HG03108 (cell line): Measurements from ENCODE around the gene ADAMTS2.

Experiments
- ATAC-seq: cut with Tn5 transposase; IDR thresholded peaks from one replicate; pipeline ENCODE4 v1.9.1; 2021; ENCODE audit warnings: moderate library complexity; ENCODE audit not compliant: unreplicated experiment

The ADAMTS2 gene

DNA sequence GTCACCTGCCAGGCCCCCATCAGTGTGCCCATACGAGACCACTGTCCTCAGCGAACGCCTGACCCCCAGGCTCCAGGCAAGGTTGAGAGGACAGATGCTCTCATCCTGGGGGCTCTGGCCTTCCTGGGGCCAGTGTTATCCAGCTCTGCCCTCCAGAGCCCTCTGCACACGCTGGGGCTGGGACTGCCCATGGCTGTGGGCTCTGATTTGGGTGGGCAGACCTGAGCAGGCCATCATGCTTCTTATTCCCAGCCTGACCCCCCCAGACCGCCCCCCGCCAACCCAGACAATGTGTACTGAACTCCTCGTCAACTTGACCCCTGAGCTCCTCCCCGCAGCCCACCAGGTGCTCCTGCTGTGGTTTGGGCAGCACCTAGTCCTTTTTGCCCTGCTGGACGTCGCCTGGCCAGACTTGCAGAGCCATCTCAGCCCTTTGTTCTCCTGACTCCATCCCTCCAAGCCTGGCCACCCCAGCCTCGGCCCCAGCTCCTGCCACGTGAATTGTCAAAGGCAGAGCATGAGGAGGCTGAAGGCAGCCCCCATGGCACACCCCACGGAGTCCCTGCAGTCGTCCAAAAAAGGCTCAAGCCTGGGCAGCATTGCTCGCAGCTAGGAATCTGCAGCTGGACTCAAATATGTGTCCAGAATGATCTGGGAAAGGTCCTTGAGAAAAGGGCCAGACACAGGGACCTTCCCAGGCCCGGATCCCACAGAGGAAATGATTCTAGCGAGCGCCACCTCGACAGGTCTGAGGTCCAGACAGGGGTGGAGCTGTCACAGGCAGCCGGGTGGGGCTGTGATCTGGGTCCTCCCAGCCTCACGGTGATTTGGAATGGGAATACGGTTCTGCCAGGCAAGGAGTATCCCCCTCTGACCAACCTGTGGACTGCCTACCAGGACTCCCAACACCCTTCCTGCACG lies 87.0 kb downstream of the ADAMTS2 start:
- ATAC-seq = no peak

DNA sequence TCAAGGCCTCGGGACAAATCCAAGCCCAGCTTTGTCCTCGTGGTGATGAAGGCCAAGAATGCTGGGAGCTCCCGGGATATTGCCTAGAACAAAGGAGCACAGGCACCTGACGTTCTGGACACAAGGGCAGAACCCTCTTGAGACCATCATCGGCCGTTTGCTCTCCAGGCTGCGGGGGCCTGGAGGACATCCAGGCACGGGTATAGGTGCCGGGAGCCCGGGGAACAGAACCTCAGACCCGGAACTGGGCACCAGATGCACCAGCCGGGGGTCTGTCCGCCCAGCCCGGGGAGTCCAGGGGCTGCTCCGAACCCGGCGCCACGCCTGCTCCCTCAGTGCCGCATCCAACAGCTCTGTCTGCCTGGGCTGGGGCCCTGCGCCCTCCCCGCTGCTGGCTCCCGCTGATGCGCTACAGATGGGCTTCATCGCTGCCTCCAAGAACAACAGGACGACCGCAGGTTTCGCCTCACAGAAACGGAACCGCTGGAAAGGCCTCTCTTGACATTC lies 88.0 kb downstream of the ADAMTS2 start:
- ATAC-seq = no peak

DNA sequence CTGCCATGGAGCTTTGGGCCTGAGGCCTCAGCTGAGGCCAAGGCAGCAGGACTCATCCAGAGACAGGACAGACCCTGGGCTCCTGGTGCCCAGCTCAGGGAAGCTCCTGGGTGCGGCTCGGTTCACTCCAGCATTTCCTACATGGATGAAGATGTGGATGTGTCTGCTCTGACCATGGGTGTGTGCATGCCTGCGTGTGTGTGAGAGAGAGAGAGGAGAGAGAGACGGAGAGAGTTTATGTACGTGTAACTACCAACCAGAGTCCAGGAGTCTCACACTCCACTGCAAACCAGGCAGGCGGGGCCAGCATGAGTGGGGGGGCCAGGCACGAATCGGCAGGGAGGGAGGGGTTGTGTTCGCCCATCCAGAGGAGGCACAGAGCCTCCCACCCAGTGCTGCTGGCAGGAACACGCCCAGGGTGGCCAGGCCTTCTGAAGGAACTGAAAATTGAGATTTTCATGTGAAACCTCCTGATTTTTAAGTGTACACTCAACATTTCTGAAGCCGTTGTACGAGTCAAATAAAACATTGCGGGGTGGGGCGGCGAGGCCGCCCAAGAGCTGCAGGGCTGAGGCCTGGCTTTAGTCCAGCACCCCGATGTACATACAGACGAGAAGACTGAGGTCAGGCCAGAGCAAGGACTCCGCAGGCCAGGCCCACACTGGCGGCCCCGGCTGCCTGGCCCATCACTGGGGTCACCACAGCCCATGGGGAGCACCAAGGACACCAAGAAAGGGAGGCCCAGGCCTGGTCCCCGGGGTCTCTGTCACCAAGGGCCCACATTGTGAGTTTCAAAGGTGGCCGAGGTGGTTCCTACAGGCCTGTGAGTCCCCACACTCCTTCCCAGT lies 88.7 kb downstream of the ADAMTS2 start:
- no peak for ATAC-seq

DNA sequence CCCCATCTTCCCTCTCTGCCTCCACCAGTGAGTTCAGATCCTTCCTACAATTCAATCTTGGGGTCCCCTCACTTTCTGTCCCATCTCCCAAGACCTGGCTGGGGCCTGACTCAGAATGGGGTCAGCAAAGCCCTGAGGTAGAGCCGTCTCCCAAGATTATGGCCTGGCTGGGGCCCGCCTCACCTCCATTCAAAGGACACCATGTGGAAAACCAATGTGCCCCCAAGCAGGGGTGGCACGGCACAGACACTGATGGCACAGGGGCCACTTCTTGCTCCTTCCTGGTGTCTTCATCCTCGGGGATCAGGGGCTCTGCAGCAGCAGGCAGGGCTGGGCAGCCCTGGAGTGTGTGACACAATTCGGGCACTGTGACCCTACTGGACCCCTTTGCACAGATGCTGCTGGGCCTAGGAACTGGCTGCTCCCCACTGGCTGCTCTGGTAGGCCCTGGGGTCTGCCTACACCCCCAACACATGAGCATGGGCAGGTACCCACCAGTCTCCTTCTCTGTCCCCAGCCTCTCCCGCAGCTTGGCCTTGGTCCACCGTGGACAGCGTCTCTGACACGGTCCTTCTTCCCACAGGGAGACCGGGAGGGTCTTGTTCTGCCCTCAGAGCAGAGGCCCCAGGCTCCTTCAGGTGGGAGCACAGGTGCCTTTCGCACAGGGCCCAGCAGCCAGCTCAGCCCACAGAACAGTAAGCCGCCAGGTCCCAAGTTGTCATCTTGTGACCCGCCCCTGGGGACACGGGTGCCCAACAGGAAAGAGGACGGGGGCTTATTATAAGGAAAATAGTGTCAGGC lies 89.5 kb downstream of the ADAMTS2 start:
- no peak for ATAC-seq

DNA sequence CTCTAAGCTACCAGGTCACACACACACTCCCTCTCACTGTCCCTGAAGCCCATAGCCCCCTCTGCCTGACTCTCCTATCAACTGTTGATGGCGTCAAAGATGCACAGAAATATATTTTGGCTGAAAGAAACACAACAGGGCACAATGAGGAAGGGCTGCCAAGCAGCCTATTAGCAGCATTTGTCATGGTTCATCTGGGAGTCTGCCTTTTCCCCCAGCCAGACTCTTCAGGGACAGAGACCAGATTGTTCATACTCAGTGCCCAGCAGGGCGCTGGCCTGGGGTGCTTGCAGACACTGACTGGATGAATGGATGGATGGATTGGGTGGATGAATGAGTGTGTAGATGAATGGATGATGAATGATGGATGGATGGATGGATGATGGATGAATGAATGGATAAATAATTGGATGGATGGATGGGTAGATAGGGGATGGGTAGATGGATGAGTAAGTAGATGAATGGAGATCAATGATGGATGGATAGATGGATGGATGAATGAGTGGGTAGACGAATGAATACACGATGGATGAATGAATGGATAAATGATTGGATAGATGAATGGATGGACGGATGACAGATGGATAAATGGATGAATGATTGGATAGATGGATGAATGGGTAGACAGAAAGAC lies 90.5 kb downstream of the ADAMTS2 start:
- ATAC-seq = no peak

DNA sequence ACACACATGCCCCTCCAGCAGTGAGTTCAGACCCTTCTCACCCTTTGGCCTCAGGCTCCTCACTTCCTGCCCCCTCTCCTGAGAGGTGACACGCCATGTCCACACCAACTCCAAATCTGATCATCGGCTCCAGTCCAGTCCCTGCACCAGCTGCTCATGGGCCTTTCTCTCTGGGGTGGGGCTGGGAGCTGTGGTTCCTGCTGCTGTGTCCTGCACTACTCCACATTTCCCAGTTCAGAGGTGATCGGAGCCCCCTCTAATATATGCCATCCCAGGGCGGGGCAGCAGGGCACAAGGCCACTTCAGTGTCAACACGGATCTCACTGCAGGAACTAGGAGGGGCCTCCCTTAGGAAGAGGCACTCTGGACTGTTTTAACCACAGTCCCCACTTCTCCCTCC lies 91.5 kb downstream of the ADAMTS2 start:
- no peak for ATAC-seq

DNA sequence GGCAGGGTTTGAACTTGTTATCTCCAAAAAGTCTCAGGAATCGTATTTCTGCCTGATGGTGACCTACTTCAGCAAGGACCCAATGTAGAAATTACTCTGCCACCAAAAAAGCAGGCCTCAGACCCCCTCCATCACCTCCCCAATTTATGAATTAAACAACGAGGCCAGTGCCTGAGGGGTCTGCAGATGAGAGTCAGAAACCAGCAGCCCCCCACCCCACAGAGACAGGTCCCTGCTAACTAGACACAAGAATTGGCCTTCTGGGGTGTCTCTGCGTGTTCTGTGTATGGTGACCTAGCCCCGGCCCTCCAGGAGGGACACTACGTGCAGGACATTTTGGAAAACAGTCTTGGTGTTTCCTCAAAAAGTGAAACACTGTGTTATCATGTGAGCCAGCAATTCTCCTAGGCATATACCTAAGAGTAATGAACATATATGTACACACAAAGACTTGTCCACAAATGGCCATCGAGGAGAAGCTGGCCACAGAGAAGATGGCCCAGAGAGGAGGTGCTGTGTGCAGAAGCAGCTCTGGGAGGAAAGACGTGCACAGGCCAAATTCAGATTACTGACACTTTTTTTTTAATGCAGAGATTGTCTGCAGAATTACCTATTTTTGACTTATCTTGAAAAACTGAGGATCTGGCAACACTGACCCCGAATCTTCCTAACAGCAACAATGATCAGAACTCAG lies 93.8 kb downstream of the ADAMTS2 start:
- no peak for ATAC-seq

DNA sequence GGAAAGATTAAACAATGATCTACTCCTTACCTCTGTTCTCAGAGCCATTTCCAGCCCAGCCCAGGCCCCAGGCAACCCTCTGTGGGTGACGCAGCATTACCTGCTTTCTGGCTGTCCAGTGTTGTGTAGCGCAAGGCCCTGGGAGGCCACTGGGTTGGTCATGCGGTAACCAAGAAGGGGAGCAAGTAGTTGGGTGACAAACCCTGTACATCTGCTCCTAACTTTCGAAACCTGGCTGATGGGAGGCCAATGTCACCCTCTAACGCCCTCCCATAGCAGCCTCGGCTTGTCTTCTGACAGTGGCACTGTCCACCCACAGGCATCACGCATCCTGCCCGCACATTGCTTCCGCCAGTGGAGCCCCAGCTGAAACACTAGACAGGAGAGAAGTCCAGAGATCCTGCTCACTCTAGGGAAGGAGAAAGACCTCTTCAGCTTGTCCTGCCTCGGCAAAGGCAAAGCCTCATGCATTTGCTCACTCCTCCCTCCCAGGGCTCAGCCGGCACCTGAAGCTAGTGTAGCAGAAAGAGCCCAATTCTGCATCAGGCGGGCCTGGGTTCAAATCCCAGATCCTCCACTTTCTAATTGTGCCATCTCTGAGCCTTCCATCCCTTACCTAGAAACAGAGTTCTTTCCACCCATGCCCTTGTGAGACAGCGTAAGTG lies 94.6 kb downstream of the ADAMTS2 start:
- ATAC-seq = no peak

DNA sequence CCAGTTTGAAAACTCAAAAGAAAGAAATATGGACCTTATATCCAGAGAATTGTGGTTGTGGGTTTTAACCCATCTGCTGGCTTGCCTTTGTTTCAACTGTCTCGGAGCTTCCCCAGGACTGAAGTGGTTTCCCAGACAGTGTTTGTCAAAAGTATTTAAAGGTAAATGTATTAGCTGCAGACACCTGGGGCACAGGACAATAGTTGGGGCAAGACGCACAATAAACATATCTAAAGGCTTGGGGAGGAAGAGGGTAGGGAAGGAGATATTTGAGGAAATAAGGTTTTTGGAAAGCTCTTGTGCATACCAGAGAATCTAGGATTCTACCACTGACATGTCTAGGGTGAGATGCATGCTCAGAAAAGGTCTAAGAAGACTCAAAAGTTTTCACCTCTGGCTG lies 99.0 kb downstream of the ADAMTS2 start:
- ATAC-seq = no peak

DNA sequence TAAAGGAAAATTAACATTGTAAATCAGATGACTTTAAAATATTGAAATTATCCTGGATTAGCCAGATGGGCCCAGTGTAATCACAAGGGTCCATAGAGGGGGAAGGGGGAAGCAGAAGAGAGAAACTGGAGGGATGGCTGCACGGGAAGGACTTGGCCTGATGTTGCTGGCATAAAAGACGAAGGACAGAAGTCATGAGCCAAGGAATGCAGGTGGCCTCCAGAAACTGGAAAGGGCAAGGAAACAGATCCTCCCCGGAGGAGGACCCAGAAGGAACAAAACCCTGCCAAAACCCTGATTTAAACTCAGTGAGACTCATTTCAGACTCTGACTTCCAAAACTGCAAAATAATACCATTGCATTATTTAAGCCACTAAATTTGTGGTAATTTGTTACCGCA lies 100.2 kb downstream of the ADAMTS2 start:
- no peak for ATAC-seq

DNA sequence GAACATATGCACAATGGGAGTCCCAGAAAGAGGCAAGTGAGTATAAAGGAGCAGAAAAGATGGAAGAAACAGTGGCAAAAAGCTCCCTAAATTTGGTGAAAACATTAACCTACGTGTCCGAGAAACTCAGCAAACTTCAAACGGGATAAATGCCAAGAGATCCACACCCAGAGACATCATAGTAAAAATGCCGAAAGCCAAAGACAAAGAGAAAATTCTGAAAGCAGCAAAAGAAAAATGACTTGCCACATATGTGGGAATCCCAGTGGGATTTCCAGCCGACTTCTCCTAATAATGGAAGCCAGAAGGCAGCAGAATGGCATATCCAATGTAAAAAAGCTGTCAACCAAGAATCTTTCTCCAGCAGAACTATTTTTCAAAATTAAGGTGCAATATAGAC lies 101.2 kb downstream of the ADAMTS2 start:
- ATAC-seq = no peak

DNA sequence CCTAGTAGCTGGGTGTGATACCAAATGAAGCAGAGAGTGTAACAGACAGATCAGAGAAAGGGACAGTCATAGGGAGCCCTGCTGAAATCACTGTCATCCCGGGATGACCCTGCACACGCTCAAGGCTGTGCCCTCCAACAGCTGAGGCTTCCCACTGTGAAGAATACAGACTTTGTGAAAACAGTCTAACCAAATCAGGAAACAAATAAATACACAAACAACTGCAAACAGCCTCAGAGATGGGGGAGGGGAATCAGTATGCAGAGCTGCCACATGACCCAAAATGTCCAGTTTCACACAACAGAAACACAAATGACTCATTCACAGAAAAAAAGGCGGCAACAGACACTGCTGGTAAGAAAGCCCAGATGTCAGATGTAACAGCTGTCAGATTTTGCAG lies 101.9 kb downstream of the ADAMTS2 start:
- ATAC-seq = no peak

DNA sequence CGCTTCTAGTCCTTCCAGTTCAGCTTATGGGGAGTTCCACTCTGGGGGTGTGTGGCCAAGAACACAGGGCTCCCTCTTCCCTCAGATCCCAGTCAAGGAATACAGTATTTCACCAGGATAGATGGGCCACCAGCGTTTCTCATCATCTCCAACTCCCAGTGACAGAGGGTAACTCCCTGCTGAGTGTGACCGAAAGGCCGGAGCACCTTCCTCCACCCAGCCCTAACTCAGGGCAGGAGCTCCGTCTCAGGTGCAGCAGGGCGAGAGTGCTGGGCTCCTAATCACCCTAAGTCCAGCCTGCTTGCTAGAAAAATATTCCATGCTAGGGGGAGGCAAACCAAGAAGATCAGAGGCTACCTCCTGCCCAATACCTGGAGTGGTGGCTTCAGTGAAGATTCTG lies 102.6 kb downstream of the ADAMTS2 start:
- no peak for ATAC-seq

DNA sequence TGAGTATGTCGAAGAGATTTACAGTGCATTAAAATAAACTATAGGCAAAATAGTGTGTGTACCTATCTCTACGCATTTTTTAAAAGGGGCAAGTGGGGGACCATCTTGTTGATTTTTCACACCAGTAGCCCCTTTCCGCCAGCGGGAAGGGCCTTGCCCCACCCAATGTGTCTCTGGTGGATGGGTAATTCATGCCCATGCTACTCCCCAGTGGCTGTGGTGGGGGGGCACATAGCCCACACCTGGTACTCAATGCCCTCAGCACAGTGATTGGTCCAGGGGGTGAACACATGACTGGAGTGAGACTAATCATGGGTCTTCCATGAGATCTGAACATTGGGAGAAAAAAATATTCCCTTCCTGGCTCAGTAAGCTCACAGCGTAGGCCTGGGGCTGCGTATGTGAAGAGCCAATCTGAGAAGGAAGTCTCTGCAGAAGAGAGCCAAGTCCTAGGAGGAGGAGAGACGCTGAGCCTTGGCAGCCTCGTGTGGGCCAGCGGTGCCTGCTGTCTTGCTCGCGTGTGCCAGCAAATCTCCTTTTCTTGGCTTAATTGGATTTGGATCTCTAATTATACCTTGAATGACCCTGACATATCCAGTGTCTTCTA lies 103.4 kb downstream of the ADAMTS2 start:
- ATAC-seq = no peak

DNA sequence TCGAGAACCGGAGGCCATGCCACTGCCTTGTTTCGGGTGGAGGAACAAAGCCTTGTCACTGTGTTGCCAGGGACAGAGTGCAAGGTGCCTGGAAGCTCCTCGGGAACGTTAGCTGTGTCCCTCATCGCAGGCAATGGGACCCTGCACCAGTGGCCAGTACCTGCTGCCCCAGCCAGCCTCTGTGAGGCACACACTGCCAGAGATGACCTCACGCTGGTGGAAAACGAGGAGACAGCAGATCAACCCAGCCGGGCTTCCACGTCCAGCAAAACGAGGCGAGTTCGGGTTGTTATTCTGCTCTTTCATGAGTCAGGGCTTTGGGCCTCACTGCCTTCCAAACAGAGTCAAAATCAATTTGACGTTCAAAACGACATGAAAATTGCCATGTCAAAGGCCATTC lies 104.1 kb downstream of the ADAMTS2 start:
- no peak for ATAC-seq

DNA sequence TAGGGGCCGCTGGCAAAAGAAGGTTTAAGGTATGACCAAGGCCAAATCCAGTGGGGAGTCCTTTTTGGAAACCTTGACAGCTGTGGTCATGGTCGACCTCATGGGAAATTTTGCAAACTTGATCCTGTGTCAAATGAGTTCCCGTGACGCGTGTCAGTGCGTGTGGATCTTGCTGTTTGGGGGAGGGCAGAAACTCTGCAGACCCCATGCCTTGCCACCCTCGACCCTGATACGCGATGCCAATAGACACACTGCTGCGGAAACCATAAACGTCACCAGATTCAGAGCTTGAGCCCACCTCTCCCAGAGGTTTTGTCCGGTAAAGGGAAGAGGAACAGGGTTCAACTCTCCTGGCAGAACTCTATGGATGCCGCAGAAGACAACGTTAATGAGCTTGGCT lies 104.7 kb downstream of the ADAMTS2 start:
- no peak for ATAC-seq

DNA sequence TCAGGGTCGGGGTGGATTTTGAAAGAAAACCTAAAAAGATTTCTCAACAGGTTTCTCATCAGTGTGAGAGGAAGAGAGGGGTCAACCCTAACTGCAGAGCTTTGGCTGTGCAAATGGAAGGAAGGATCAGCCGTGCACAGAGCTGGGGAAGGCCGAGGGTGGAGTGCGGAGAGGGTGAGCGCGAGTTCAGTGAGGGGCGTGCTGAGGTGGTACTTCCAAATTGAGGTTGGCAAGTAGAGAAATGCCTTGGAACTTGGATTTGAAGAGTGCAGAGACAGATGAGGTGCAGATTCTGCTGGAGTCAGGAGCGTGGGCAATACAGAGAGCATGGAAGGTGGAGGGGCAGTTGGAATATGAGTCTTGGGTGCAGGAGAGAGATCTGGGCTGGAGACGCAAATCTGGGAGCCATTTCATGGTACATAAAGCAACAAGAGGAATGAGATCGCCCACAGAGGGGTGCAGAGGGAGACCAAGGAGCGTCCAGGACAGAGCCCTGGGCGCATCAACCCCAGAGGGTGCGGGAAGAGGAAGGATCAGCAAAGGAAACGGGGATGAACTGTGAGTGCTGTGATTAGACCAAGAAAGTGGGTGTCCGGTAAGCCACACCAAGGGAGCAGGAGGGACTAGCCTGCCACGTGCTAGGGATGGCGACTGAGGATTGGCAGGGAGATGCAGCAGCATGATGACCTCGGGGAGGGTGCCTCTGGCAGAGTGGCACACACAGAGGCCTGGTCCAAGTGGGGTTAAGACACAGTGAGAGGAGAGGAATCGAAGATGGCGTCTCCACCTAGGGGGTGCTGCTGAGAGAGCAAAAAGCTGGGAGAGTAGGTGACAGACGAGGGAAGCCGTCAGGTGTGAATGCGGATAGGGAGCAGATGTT lies 105.8 kb downstream of the ADAMTS2 start:
- no peak for ATAC-seq

DNA sequence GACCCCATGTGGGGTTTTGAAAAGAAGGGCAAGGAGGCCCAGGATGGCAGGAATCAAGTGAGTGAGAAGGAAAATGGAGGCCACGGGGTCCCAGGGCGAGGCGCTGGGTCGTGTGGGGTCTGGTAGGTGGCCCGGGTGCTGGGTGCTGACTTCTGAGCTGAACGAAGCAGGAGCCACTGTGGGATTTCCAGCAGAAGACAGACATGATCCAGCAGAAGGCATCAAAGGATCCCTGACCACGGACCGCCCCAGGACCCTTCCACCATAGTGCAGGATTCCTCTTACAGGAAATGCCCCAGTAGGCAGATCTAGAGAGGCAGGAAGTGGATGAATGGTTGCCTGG lies 106.7 kb downstream of the ADAMTS2 start:
- no peak for ATAC-seq
